ENCODE results near the gene IL36A.

The IL36A gene

GRCh38 chr2:113027691-113028090 lies 22.4 kb downstream of the IL36A start:
- no peak for TF ChIP-seq CTCF (IDR thresholded peaks at IDR 0.05; ENCODE audit: insufficient read depth, low read depth, low read length, missing control alignments)
- H3K4me3 ChIP-seq (ENCODE audit: low read length), result no peak overlapping the region

GRCh38 chr2:113028112-113028511 lies 22.9 kb downstream of the IL36A start:
- no peak for DNase-seq (ENCODE audit: low read depth)
- TF ChIP-seq CTCF (IDR thresholded peaks at IDR 0.05; ENCODE audit: insufficient read depth, low read depth, low read length, missing control alignments), result no peak
- no peak overlapping the region for H3K4me3 ChIP-seq (ENCODE audit: low read length)

More at GRCh38 chr2:113027691-113028090, 22.4 kb downstream of the IL36A start:
- no peak for DNase-seq (ENCODE audit: low read depth)

- no peak overlapping the region for H3K4me3 ChIP-seq (ENCODE audit: low read length)
- TF ChIP-seq CTCF (IDR thresholded peaks at IDR 0.05; ENCODE audit: insufficient read depth, low read depth, low read length, missing control alignments), result no peak
- peak; percentile 58 for DNase-seq (ENCODE audit: low read depth)
Observed at GRCh38 chr2:113032737-113033136, 27.5 kb downstream of the IL36A start.

GRCh38 chr2:113034016-113034415 lies 28.8 kb downstream of the IL36A start:
- TF ChIP-seq CTCF (IDR thresholded peaks at IDR 0.05; ENCODE audit: insufficient read depth, low read depth, low read length, missing control alignments), result no peak
- peak; percentile 4 for DNase-seq (ENCODE audit: low read depth)
- H3K4me3 ChIP-seq (ENCODE audit: low read length), result no peak overlapping the region

GRCh38 chr2:113036763-113037162 lies 31.5 kb downstream of the IL36A start:
- no peak for TF ChIP-seq CTCF (IDR thresholded peaks at IDR 0.05; ENCODE audit: insufficient read depth, low read depth, low read length, missing control alignments)

GRCh38 chr2:113038291-113038690 lies 33.0 kb downstream of the IL36A start:
- no peak for TF ChIP-seq CTCF (IDR thresholded peaks at IDR 0.05; ENCODE audit: insufficient read depth, low read depth, low read length, missing control alignments)
- DNase-seq (ENCODE audit: low read depth), result no peak
- H3K4me3 ChIP-seq (ENCODE audit: low read length), result no peak overlapping the region

More at GRCh38 chr2:113036763-113037162, 31.5 kb downstream of the IL36A start:
- DNase-seq (ENCODE audit: low read depth), result peak; percentile 8
- no peak overlapping the region for H3K4me3 ChIP-seq (ENCODE audit: low read length)

GRCh38 chr2:113039158-113039557 lies 33.9 kb downstream of the IL36A start:
- H3K4me3 ChIP-seq (ENCODE audit: low read length), result no peak overlapping the region
- no peak for TF ChIP-seq CTCF (IDR thresholded peaks at IDR 0.05; ENCODE audit: insufficient read depth, low read depth, low read length, missing control alignments)
- no peak for DNase-seq (ENCODE audit: low read depth)
